Activated T-helper 17 cell treated with anti-CD3 and anti-CD28 coated beads, Interleukin-2, amount 50 U/mL, for 72 hours (primary cell): ENCODE measurements around the gene ZG16. TPM values are rescaled to one million over a fixed set of nuclear protein-coding genes. Genes with fewer than 3 reads are reported as not detected.

ENCODE experiments used
- ATAC-seq: fragments of 150-1000 bp; cut with Tn5 transposase; replicated peaks from 2 replicates; pipeline ENCODE4 v1.10.0; 2021; ENCODE audit warnings: mild to moderate bottlenecking, moderate library complexity
- H3K27ac Mint-ChIP-seq: one replicate; pipeline ENCODE4 v1.8.0; 2022; ENCODE audit warnings: mixed read lengths
- H3K27me3 Mint-ChIP-seq: one replicate; pipeline ENCODE4 v1.8.0; 2022; ENCODE audit warnings: mixed read lengths
- H3K36me3 Mint-ChIP-seq: one replicate; pipeline ENCODE4 v1.8.0; 2022; ENCODE audit warnings: low read depth, mild to moderate bottlenecking, mixed read lengths
- H3K4me1 Mint-ChIP-seq: one replicate; pipeline ENCODE4 v1.8.0; 2022; ENCODE audit warnings: mixed read lengths
- H3K4me3 Mint-ChIP-seq: one replicate; pipeline ENCODE4 v1.8.0; 2022; ENCODE audit warnings: mild to moderate bottlenecking, mixed read lengths
- H3K9me3 Mint-ChIP-seq: one replicate; pipeline ENCODE4 v1.8.0; 2022; ENCODE audit warnings: mixed read lengths
- total RNA-seq, 2 donors: library from RNA; stranded (reverse); gene quantifications; one replicate each; pipeline ENCODE4 v1.2.3, GENCODE V29; 2022

Gene ZG16
- total RNA-seq, 2 donors from 2014 or later = not detected

GRCh38 chr16:29814592-29814991 is 36.5 kb downstream of the ZG16 start:
- Mint-ChIP-seq H3K36me3 (peaks cover 59% of the 10 kb centered on the region), H3K4me1 (peaks cover 43% of the 10 kb centered on the region), H3K4me3 (peak overlapping the region; percentile 99), H3K9me3 (no peaks in the 10 kb centered on the region), H3K27ac (no peak overlapping the region), H3K27me3 (no peaks in the 10 kb centered on the region)
- ATAC-seq = no peak

GRCh38 chr16:29815032-29815721 is 37.1 kb downstream of the ZG16 start:
- Mint-ChIP-seq H3K4me1 (peaks cover 45% of the 10 kb centered on the region), H3K27me3 (no peaks in the 10 kb centered on the region), H3K9me3 (no peaks in the 10 kb centered on the region), H3K36me3 (peaks cover 59% of the 10 kb centered on the region), H3K27ac (peak overlapping the region; percentile 95), H3K4me3 (peak overlapping the region; percentile 99)
- no peak for ATAC-seq

- Mint-ChIP-seq H3K9me3 (no peaks in the 10 kb centered on the region), H3K36me3 (peaks cover 59% of the 10 kb centered on the region), H3K4me3 (peak within 1 kb of the TSS; percentile 99), H3K27ac (peak within 1 kb of the TSS; percentile 95), H3K27me3 (no peaks in the 10 kb centered on the region), H3K4me1 (peaks cover 38% of the 10 kb centered on the region)
- ATAC-seq = peak; percentile 76
Observed at GRCh38 chr16:29815793-29816693, 38.0 kb downstream of the ZG16 start, which contains the start of gene PAGR1. Gene PAGR1 (plus strand): TSS chr16:29816152. CDS start chr16:29816526, 374 bp downstream.

GRCh38 chr16:29816694-29817441 is 38.8 kb downstream of the ZG16 start:
- no peaks in the 10 kb centered on the region for H3K9me3 Mint-ChIP-seq
- H3K36me3 Mint-ChIP-seq = peaks cover 65% of the 10 kb centered on the region
- peaks cover 36% of the 10 kb centered on the region for H3K4me1 Mint-ChIP-seq
- H3K27ac Mint-ChIP-seq = peak overlapping the region; percentile 95
- peak overlapping the region; percentile 99 for H3K4me3 Mint-ChIP-seq
- peak; percentile 44 for ATAC-seq
- H3K27me3 Mint-ChIP-seq = no peaks in the 10 kb centered on the region

- Mint-ChIP-seq H3K27me3 (no peaks in the 10 kb centered on the region), H3K9me3 (no peaks in the 10 kb centered on the region)
Observed at GRCh38 chr16:29818082-29818481, 40.0 kb downstream of the ZG16 start.

GRCh38 chr16:29819506-29819905 is 41.5 kb downstream of the ZG16 start:
- no peaks in the 10 kb centered on the region for H3K9me3 Mint-ChIP-seq
- H3K27ac Mint-ChIP-seq = peak overlapping the region; percentile 96
- peak overlapping the region; percentile 99 for H3K4me3 Mint-ChIP-seq
- no peaks in the 10 kb centered on the region for H3K27me3 Mint-ChIP-seq
- H3K36me3 Mint-ChIP-seq = peaks cover 79% of the 10 kb centered on the region
- peaks cover 30% of the 10 kb centered on the region for H3K4me1 Mint-ChIP-seq
- ATAC-seq = no peak

More at GRCh38 chr16:29818082-29818481, 40.0 kb downstream of the ZG16 start:
- ATAC-seq = no peak
- peaks cover 77% of the 10 kb centered on the region for H3K36me3 Mint-ChIP-seq
- peaks cover 36% of the 10 kb centered on the region for H3K4me1 Mint-ChIP-seq
- peak overlapping the region; percentile 99 for H3K4me3 Mint-ChIP-seq
- H3K27ac Mint-ChIP-seq = peak overlapping the region; percentile 96

- Mint-ChIP-seq H3K36me3 (peaks cover 85% of the 10 kb centered on the region), H3K27me3 (no peaks in the 10 kb centered on the region), H3K27ac (peak within 1 kb of the TSS; percentile 96), H3K4me1 (peaks cover 28% of the 10 kb centered on the region), H3K4me3 (peak within 1 kb of the TSS; percentile 99), H3K9me3 (no peaks in the 10 kb centered on the region)
- peak; percentile 10 for ATAC-seq
Observed at GRCh38 chr16:29820271-29820701, 42.2 kb downstream of the ZG16 start, which contains the start of gene MVP. Gene MVP (plus strand): TSS chr16:29820462. CDS start chr16:29830550, 10,088 bp downstream.

- Mint-ChIP-seq H3K27ac (peak overlapping the region; percentile 96), H3K36me3 (peaks cover 82% of the 10 kb centered on the region), H3K4me1 (peaks cover 32% of the 10 kb centered on the region), H3K27me3 (no peaks in the 10 kb centered on the region), H3K4me3 (peak overlapping the region; percentile 99), H3K9me3 (no peaks in the 10 kb centered on the region)
- ATAC-seq = peak; percentile 61
Observed at GRCh38 chr16:29820730-29821642, 42.9 kb downstream of the ZG16 start.

- H3K9me3 Mint-ChIP-seq = no peaks in the 10 kb centered on the region
- H3K36me3 Mint-ChIP-seq = peaks cover 76% of the 10 kb centered on the region
- peak overlapping the region; percentile 99 for H3K4me3 Mint-ChIP-seq
- H3K27ac Mint-ChIP-seq = peak overlapping the region; percentile 96
- peaks cover 33% of the 10 kb centered on the region for H3K4me1 Mint-ChIP-seq
- ATAC-seq = no peak
- H3K27me3 Mint-ChIP-seq = no peaks in the 10 kb centered on the region
Observed at GRCh38 chr16:29821643-29822115, 43.6 kb downstream of the ZG16 start.

GRCh38 chr16:29824589-29825144 is 46.6 kb downstream of the ZG16 start:
- Mint-ChIP-seq H3K27ac (peak overlapping the region; percentile 84), H3K9me3 (no peaks in the 10 kb centered on the region), H3K4me1 (peaks cover 24% of the 10 kb centered on the region), H3K36me3 (peaks cover 59% of the 10 kb centered on the region), H3K27me3 (no peaks in the 10 kb centered on the region), H3K4me3 (peak overlapping the region; percentile 73)
- peak; percentile 4 for ATAC-seq

- Mint-ChIP-seq H3K27ac (peak overlapping the region; percentile 84), H3K36me3 (peaks cover 59% of the 10 kb centered on the region), H3K9me3 (no peaks in the 10 kb centered on the region), H3K4me1 (peaks cover 29% of the 10 kb centered on the region), H3K27me3 (no peaks in the 10 kb centered on the region), H3K4me3 (peak overlapping the region; percentile 73)
- ATAC-seq = peak; percentile 57
Observed at GRCh38 chr16:29825145-29826044, 47.3 kb downstream of the ZG16 start.

- H3K4me3 Mint-ChIP-seq = peak overlapping the region; percentile 73
Observed at GRCh38 chr16:29826342-29826695, 48.3 kb downstream of the ZG16 start.

More at GRCh38 chr16:29826342-29826695, 48.3 kb downstream of the ZG16 start:
- no peaks in the 10 kb centered on the region for H3K27me3 Mint-ChIP-seq
- peak overlapping the region; percentile 92 for H3K27ac Mint-ChIP-seq
- no peak for ATAC-seq
- no peaks in the 10 kb centered on the region for H3K9me3 Mint-ChIP-seq
- peaks cover 58% of the 10 kb centered on the region for H3K36me3 Mint-ChIP-seq
- peaks cover 29% of the 10 kb centered on the region for H3K4me1 Mint-ChIP-seq
